HG03354 (cell line): Measurements from ENCODE around the gene POU5F1.
"Not testable (repeated sequence)": the region's sequence is repeated elsewhere in the genome, so short reads cannot be mapped to it uniquely, and the experiment has no call there.

Experiments used
- ATAC-seq: cut with Tn5 transposase; IDR thresholded peaks from one replicate; pipeline ENCODE4 v1.9.1; 2021; ENCODE audit warnings: mild to moderate bottlenecking; ENCODE audit not compliant: unreplicated experiment, poor library complexity, severe bottlenecking

POU5F1 gene

GRCh38 chr6:31170600-31170881 is at the start of gene POU5F1:
TSS of gene POU5F1 (minus strand) at chr6:31170682. CDS start at chr6:31170620, 62 bp downstream.
- ATAC-seq: no peak

GRCh38 chr6:31216208-31216898 is 45.9 kb upstream of the POU5F1 start:
- no peak for ATAC-seq

- not testable (repeated sequence) for ATAC-seq
Measured at GRCh38 chr6:31215216-31215615, 44.7 kb upstream of the POU5F1 start.

- ATAC-seq: no peak
Measured at GRCh38 chr6:31214516-31214915, 44.0 kb upstream of the POU5F1 start.

GRCh38 chr6:31210741-31211532 is 40.5 kb upstream of the POU5F1 start:
- ATAC-seq: no peak

GRCh38 chr6:31210123-31210522 is 39.6 kb upstream of the POU5F1 start:
- no peak for ATAC-seq

- ATAC-seq: no peak
Measured at GRCh38 chr6:31209137-31209536, 38.7 kb upstream of the POU5F1 start.

- no peak for ATAC-seq
Measured at GRCh38 chr6:31208506-31208905, 38.0 kb upstream of the POU5F1 start.

- ATAC-seq: no peak
Measured at GRCh38 chr6:31205638-31206037, 35.2 kb upstream of the POU5F1 start.

GRCh38 chr6:31204751-31205145 is 34.3 kb upstream of the POU5F1 start:
- ATAC-seq: no peak

GRCh38 chr6:31203345-31203979 is 33.0 kb upstream of the POU5F1 start:
- ATAC-seq: peak; percentile 64

GRCh38 chr6:31202259-31203166 is 32.0 kb upstream of the POU5F1 start:
- ATAC-seq: no peak

- not testable (repeated sequence) for ATAC-seq
Measured at GRCh38 chr6:31199105-31199452, 28.6 kb upstream of the POU5F1 start.

GRCh38 chr6:31197559-31198305 is 27.2 kb upstream of the POU5F1 start:
- peak; percentile 82 for ATAC-seq

GRCh38 chr6:31196251-31197022 is 26.0 kb upstream of the POU5F1 start:
- ATAC-seq: not testable (repeated sequence)

GRCh38 chr6:31195308-31195979 is 25.0 kb upstream of the POU5F1 start:
- ATAC-seq: not testable (repeated sequence)

GRCh38 chr6:31194061-31194834 is 23.8 kb upstream of the POU5F1 start:
- no peak for ATAC-seq
